Measurements from ENCODE around the gene ACE.

ACE gene

GRCh38 chr17:63516910-63517824 is 40.3 kb downstream of the ACE start:
- DNase-seq, result no peak

GRCh38 chr17:63517825-63518534 is 41.1 kb downstream of the ACE start:
- DNase-seq, result no peak

- DNase-seq, result no peak
Observed at GRCh38 chr17:63519116-63519881, 42.4 kb downstream of the ACE start.

GRCh38 chr17:63519972-63520882 is 43.4 kb downstream of the ACE start:
- peak; percentile 48 for DNase-seq

DNA sequence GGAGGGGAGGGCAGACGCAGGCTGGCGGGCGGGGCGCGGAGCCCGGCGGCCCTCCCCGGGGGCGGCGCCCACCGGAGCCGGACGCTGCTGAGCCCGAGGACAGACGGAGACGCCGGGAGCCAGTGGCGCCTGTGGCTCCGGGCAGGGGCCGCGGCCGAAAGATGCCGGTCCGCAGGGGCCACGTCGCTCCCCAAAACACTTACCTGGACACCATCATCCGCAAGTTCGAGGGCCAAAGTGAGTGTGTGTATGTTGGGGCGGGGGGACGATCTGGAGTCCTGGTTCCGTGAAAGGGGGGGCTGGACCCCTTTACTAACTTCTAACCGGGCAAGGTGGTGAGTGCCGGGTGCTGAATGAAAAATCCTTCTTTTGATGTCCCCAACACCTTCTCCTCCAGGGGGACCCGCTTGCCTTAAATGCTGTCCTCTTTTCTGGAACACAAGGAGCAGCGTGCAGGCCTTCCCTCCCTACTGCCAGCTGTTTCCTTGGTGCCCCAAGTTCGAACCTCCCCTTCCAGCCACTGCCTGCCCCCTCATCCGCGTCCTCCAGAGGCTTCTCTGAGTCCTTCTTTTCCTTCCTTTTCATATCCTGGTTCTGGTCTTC is 46.5 kb downstream of the ACE start, which contains the start of gene KCNH6:
Gene KCNH6 (plus strand): TSS at position 106 of the 603 bp plus-strand sequence. CDS start 56 bp downstream, at position 162.
- DNase-seq, result peak; percentile 40

GRCh38 chr17:63524051-63524450 is 47.2 kb downstream of the ACE start:
- DNase-seq, result no peak

DNA sequence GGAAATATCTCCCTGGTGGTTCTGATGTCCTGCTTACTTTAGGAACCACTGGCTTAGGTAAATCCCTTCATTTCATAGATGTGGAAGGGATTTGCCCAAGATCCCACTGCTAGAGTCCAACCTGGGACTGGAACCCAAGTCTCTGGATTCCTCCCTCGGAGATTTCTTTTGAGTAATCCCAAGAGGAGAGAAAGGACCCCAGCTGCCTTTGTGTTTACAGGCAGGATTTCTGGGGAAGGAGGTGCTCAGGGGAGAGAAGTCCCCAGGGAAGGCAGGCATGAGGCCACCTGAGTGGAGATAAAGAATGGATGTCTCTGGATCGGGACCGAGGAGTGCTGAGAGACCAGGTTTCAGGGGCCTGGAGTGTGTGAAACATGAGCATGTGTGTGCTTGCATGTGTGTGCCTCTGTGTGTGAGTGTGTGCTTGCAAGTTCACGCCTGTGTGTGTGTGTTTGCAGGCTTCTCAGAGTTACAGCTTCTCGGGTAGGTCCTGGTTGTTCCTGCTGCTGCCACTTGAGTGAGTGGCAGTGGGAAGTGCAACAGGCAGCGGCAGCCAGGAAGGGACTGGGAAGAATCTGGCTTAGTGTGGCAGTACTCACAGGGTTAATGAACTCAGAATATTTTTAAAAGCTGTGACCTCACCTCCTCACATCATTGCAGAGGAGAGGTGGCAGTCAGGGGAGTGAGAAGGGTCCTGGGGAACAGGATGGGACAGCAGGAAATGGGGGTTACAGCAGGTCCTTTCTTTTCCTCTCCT is 48.5 kb downstream of the ACE start:
- DNase-seq, result no peak

GRCh38 chr17:63526861-63527260 is 50.0 kb downstream of the ACE start:
- DNase-seq, result no peak

GRCh38 chr17:63528183-63528582 is 51.3 kb downstream of the ACE start:
- no peak for DNase-seq

- no peak for DNase-seq
Observed at GRCh38 chr17:63529711-63530556, 53.1 kb downstream of the ACE start.

- no peak for DNase-seq
Observed at GRCh38 chr17:63530557-63531021, 53.7 kb downstream of the ACE start.

DNA sequence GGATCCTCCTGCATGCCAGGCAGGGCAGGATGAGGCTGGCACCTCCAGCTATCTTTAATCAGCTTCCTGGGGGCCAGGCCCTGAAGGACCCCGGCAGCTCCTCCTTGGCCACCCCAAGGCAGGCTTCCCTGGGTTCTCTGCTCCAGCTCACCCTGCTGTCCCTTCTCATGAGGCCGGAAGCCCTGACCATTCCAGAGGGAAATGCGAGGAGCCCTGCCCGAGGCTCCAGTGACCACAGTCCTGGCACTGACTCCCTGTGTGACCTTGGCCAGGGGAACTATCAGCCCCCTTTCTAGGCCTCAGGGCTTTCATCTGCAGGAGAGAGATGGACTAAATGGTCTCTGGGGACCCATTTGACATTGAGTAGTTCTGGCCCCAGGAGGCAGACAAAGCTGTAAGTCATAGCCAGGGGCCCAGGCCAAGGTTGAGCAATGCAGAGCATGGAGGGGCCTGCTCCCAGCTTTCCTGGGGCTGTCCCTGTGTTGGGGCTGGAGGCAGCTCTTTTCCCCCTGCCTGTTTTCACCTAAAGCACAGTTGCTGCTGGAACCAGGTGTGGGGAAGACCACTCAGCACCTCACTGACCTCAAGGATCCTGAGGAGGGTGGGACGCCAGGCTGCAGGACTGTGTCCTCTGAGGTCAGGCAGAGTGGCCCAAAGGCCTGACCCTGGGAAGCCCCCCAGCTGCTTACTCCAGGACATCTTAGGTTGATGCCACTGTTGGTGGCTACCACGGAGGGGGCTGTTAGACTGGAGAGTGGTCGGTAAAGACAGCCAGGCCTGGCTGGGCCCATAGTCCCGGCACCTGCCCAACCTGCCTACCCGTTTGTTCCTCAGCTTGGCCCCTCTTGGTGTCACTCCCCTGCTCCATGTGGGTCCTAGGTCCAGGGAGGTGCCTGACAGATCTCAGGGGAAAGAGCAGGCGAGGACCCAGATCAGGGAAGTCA is 54.4 kb downstream of the ACE start:
- DNase-seq, result no peak

- no peak for DNase-seq
Observed at GRCh38 chr17:63533433-63534077, 56.7 kb downstream of the ACE start.

GRCh38 chr17:63534078-63534570 is 57.3 kb downstream of the ACE start:
- no peak for DNase-seq

DNA sequence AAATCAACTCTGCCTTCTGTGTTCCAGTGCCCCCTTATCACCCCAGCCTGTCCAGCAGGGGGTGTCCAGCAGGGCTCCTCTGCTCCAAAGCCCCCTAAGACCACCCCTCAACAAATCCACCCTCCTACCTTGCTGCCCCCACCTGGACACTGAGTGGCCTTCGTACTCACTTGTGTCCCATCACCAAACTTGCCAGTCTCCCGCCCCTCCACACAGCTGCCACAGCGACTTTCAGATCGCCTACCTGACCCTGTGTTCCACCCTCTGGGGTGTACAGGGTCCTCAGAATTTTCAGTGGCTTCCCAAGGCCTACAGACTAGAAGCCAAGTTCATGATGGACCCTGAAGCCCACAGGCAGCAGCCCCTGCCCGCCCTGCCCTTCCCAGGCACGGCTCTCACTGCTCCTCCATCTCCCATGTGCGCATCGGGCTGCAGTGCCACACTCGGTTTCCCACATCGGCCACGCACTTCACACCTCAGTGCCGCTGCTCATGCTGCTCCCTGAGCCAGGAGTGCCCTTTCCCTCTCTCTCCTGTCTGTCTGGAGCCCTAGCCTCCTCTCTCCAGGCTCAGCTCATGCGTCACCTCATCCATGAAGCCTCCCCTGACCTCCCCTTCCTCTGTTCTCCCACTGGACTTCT is 58.1 kb downstream of the ACE start:
- DNase-seq, result no peak

DNA sequence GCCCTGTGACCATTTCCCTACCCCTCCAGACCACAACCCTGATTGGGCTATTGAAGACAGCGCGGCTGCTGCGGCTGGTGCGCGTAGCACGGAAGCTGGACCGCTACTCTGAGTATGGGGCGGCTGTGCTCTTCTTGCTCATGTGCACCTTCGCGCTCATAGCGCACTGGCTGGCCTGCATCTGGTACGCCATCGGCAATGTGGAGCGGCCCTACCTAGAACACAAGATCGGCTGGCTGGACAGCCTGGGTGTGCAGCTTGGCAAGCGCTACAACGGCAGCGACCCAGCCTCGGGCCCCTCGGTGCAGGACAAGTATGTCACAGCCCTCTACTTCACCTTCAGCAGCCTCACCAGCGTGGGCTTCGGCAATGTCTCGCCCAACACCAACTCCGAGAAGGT is 58.8 kb downstream of the ACE start:
- no peak for DNase-seq

DNA sequence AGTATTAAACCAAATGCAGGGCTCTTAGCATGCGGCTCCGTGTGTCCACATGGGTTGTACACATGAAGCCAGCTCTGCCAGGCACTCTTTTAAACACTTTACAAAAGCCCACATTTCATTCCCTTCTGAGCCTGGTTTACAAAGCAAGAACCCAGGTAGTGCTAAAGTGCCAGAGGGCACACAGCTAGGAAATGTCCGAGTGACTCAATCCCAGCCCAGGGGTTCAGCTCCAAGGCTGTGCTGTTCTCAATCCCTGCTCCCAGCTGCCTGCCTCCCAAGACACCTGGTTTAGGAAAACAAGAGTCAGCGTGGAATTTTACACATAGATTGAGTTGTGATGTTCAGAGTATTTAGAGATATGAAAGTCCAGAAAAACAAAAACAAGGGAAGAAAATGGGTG is 60.1 kb downstream of the ACE start:
- no peak for DNase-seq
